Skin of body (tissue), 2 donors: ENCODE measurements around the gene L1TD1. TPM values are rescaled to one million over a fixed set of nuclear protein-coding genes. Genes with fewer than 3 reads are reported as not detected.
"Not testable (repeated sequence)": the region's sequence is repeated elsewhere in the genome, so short reads cannot be mapped to it uniquely, and the experiment has no call there.

Experiments used
- DNase-seq: peaks from one replicate; lab custom pipeline; 2025; lab: John Stamatoyannopoulos, UW
- total RNA-seq: library from RNA; depleted of rRNA; stranded (reverse); fragments of >200 nt; gene quantifications from one replicate; pipeline ENCODE4 v1.2.3, GENCODE V29; 2014

Gene L1TD1
- total RNA-seq, 1 donor from 2014 or later, result 1.5 TPM

DNA sequence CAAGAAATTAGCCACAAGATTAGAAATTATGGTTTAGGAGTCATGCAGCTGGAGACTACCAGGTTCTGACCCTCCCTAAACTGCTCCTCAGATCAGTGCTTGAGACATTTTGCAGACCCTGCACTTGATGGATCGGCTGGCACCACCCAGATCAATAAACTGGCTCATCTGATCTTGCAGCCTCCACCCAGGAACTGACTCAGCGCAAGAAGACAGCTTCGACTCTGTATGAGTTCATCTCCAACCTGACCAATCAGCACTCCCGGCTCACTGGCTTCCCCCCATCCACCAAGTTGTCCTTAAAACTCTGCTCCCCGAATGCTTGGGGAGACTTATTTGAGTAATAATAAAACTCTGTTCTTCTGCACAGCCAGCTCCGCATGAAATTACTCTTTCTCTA lies 40.0 kb downstream of the L1TD1 start:
- no peak for DNase-seq

GRCh38 chr1:62235576-62235975 lies 40.9 kb downstream of the L1TD1 start:
- no peak for DNase-seq

DNA sequence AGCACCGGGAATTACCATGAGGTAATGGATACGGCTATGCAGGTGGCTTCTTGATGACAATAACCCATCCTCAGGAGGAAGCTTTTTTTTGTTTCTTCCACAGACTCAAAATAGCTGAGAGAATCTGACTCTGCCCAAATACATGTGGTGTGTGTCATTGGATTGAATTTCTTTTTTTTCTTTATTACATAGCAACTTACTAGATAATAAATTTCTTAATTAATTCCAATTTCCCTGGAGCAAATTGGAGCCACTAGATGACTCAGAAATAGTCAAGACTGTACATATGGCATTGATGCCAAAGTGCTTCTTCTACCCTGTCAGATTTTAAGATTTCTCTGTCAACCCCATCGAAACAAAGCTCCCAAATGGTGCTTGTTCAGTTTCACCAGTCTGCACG lies 42.7 kb downstream of the L1TD1 start:
- no peak for DNase-seq

GRCh38 chr1:62237950-62238374 lies 43.3 kb downstream of the L1TD1 start:
- no peak for DNase-seq

- DNase-seq, result no peak
Measured at GRCh38 chr1:62238507-62238906, 43.9 kb downstream of the L1TD1 start.

GRCh38 chr1:62239652-62240403 lies 45.2 kb downstream of the L1TD1 start:
- DNase-seq, result not testable (repeated sequence)

DNA sequence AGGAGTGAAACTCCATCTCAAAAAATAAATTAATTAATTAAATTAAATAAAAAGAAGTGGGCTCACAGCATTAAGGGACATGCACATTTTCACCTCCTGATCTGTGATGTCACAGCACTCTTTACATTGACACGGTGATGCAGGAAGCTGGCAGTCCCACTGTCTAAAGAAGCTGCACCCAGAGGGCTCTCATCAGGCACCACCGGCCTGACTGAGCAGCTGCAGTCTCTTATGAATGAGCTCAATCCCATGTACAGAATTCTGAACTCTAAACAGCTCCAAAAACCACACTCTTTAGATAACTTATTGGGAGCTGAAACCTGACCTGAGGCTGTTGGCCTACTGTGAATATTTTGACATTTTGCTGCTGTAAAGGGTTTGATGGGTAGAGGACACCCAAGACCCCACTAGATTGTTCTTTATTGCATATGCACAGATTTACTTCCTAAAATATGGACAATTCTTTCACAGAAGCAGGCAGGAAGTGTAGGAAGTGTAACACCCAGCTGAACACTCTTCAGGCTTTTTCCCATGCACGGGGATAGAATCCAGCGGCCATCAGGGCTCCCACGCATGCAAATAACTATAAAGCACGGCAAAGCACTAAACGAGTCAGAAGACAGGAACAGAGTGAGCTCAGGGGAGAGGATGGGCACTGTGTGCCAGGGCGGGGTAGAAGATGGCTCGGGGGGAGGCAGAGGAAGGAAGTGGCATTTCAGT lies 46.2 kb downstream of the L1TD1 start:
- no peak for DNase-seq

- DNase-seq, result no peak
Measured at GRCh38 chr1:62241371-62242131, 46.9 kb downstream of the L1TD1 start.

DNA sequence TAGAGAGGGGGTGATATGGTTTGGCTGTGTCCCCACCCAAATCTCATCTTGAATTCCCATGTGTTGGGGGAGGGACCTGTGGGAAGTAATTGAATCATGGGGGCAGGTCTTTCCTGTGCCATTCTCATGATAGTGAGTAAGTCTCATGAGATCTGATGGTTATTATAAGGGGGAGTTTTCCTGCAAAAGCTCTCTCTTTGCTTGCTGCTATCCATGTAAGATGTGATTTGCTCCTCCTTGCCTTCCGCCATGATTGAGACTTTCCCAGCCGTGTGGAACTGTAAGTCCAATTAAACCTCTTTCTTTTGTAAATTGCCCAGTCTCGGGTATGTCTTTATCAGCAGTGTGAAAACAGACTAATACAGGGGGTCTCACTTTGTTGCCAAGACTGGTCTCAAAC lies 49.7 kb downstream of the L1TD1 start:
- DNase-seq, result not testable (repeated sequence)

GRCh38 chr1:62245201-62245600 lies 50.6 kb downstream of the L1TD1 start:
- no peak for DNase-seq

GRCh38 chr1:62247391-62248168 lies 52.9 kb downstream of the L1TD1 start:
- DNase-seq, result no peak

DNA sequence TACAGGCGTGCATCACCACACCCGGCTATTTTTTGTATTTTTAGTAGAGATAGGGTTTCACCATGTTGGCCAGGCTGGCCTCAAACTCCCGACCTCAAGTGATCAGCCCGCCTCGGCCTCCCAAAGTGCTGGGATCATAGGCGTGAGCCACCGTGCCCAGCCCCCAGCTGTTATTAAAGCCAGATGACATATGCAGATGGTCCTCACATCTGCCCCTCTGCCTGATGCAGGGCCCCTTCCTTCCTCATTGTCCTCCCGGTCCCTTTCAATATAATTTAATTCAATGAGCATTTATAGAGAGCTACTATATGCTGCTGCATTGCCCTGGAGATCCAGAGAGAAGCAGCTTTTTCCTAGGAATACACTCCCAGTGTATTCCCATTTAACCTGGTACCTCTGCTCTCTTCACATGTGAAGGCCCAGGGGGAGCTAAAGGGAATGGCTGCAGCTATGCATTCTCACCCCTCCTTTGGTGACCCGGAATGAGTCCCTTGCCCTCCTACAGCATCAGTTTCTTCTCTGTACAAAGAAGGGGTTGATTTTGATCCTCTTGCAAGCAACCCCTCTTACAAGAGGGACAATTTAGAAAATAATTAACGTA lies 55.6 kb downstream of the L1TD1 start:
- DNase-seq, result no peak

- no peak for DNase-seq
Measured at GRCh38 chr1:62259551-62259950, 64.9 kb downstream of the L1TD1 start.

DNA sequence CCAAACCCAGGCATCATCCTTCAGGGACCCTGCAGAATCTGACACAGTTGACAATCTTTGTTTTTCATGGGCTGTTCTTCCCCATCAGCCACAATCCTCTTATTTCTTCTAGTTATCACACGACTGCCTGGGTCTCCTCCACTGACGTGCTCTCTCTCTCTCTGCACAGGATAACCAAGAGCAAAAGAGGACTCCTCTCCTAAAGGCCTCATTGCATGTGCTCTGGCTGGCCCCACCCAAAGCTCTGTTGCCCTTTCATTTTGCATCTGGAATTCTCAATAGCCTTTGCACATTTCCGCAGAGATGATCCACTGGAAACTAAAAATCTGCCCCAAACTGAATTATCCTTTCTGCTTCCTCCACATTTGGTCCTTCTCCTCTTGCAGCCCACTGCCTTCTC lies 66.0 kb downstream of the L1TD1 start:
- no peak for DNase-seq

Other genes starting within 250 kb of the L1TD1 start
- 10.1 TPM for gene KANK4, start 124.6 kb downstream of the L1TD1 start, total RNA-seq
- 45.2 TPM for gene USP1, start 242.2 kb downstream of the L1TD1 start, total RNA-seq